GM12874 (cell line): Measurements from ENCODE around the gene MAP1LC3A.

Experiments
- TF ChIP-seq, protein P1 (sequence below): IDR thresholded peaks from 2 replicates; pipeline ENCODE4 v1.5.1; 2011; ENCODE audit warnings: low read depth, mild to moderate bottlenecking, control low read depth, low read length, moderate library complexity; ENCODE audit not compliant: insufficient read depth

MAP1LC3A gene

DNA sequence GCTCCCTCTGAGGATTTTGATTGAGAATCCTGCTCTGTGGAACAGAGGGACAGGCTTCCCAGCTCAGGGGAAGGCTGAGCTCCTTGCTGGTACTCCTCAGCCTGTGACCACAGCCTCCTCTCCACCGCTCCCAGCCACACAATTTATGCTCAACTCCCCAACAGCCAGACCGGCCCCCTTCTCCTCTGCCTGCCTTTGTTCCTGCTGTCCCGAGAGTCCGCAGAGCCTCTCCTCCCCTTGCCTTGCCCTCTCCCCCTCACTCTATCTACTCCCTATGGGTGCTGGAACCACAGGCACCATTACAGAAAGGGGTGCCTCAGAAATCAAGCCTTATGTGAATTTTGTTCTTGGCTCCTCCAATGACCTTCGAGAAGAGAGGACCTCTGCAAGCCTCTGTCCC is 15.9 kb downstream of the MAP1LC3A start:
- TF ChIP-seq, protein P1, sequence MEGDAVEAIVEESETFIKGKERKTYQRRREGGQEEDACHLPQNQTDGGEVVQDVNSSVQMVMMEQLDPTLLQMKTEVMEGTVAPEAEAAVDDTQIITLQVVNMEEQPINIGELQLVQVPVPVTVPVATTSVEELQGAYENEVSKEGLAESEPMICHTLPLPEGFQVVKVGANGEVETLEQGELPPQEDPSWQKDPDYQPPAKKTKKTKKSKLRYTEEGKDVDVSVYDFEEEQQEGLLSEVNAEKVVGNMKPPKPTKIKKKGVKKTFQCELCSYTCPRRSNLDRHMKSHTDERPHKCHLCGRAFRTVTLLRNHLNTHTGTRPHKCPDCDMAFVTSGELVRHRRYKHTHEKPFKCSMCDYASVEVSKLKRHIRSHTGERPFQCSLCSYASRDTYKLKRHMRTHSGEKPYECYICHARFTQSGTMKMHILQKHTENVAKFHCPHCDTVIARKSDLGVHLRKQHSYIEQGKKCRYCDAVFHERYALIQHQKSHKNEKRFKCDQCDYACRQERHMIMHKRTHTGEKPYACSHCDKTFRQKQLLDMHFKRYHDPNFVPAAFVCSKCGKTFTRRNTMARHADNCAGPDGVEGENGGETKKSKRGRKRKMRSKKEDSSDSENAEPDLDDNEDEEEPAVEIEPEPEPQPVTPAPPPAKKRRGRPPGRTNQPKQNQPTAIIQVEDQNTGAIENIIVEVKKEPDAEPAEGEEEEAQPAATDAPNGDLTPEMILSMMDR: no peak

DNA sequence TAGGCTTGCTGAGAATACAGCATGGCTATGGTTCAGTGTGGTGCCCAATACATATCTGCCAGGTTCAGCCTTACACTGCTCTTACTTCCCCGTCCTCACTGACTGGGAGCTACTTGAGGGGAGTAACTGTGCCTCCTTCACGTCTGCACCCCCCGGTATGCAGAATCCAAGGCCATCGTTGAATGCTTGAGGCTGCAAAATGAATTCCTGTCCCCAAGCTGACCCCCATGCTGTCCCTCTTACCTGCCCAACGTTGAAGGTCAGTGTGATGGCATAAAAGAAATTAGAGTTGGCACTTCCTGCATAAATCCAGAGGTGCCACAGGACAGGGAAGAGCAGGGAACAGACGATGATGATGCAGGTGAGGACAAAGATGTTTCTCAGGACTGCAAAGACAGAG is 16.3 kb downstream of the MAP1LC3A start:
- TF ChIP-seq, protein P1: no peak

DNA sequence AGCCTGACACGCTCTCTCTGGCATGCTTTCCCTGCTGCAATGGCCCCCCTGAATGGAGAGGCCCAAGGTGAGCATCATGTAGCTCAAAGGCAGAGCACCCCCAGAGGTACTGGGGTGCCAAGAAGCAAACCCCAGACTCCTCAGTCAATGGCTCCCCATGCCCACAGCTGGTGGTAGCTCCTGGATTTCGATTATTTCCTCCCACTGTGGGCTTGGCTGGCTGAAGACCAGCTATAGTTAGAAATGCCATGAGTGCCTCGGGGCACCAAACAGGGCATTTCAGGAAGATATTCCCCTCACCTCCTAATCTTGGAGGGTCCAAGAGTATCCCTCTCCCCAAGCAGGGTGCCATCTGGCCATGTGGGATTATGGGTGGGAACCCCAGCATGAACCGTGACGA is 16.8 kb downstream of the MAP1LC3A start:
- TF ChIP-seq, protein P1: no peak

DNA sequence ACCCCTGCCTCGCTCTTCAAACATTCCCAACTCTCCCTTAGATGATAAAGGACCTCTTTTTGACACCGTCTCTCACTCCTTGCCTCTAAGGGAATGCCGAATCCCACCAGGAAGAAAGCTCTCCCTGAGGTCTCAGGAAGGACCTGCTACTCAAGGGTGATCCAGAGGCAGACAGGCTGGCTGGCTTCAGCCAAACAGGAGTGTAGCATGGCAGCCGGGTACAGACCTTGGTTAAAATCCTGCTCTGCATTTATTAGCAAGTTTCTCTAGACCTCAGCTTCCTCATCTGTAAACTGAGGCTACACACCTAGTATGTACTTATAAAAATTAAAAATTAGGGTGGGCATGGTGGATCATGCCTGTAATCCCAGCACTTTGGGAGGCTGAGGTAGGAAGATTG is 17.2 kb downstream of the MAP1LC3A start:
- TF ChIP-seq, protein P1: no peak

DNA sequence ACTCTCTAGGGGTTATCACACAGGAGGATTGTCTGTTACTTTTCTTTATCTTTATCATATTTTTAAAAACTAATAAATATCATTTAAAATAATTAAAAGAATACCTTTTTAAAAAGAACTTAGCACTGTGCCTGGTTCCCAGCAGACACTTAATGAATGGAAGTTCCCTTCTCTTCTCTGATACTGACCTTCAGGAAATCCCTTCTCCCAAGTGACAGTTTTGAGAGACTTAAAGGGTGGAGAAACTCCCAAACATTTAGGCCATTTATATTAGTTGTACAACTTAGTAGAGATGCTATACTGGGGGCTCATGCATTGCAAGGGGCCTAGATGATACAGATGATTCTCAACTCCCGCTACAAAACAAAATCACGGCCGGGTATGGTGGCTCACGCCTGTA is 18.5 kb downstream of the MAP1LC3A start:
- TF ChIP-seq, protein P1: no peak

DNA sequence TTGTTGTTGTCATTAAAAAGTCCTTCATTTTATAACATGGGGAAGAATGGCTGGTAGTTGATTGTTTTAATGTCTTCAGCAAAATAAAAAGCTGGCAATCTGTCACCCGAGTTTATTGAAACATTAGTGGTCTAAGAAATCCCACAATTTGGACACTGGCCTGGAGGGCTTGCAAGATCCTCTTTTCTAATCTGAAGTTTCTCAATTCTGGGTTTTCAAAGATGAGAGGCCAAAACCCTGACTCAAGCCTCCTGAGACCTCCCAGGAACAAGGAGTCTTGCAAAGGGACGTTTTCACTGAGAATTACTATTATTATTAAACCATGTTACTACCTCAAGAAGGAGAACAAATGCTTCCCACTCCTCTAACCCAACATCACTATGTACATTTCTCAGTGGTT is 19.5 kb downstream of the MAP1LC3A start:
- TF ChIP-seq, protein P1: no peak

DNA sequence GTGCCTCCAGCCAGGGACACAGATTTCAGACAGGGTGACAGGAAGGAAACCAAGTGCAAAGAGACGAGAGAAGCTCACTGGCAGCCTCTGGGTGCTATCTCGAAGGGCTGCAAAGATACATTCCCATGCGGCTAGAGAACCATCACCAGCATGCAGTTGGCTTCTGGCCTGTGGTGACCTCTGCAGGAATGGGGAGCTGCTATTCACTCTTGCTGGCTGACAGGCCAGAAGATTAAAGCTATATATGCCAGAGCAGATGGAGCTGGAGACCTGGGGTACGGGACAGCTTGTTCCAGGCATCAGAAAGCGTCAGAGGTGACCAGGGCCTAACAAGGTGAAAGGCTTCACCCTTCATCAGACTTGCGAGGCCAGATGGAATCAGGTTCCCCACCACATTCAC is 20.0 kb downstream of the MAP1LC3A start:
- TF ChIP-seq, protein P1: no peak
